Measurements from ENCODE around the gene GPC3.

GRCh38 chrX:133812402-133812801 lies 173.0 kb downstream of the GPC3 start:
- no peak for TF ChIP-seq EZH2phosphoT487 (IDR thresholded peaks at IDR 0.05; ENCODE audit: borderline replicate concordance)
- no peak for TF ChIP-seq EZH2 (IDR thresholded peaks at IDR 0.05)
